ENCODE results near the gene ZNF595. TPM values are rescaled to one million over a fixed set of nuclear protein-coding genes. Genes with fewer than 3 reads are reported as not detected.
"Not testable (repeated sequence)": the region's sequence is repeated elsewhere in the genome, so short reads cannot be mapped to it uniquely, and the experiment has no call there.

Gene ZNF595
- total RNA-seq = 17.7 and 23.8 TPM in 2 replicates

DNA sequence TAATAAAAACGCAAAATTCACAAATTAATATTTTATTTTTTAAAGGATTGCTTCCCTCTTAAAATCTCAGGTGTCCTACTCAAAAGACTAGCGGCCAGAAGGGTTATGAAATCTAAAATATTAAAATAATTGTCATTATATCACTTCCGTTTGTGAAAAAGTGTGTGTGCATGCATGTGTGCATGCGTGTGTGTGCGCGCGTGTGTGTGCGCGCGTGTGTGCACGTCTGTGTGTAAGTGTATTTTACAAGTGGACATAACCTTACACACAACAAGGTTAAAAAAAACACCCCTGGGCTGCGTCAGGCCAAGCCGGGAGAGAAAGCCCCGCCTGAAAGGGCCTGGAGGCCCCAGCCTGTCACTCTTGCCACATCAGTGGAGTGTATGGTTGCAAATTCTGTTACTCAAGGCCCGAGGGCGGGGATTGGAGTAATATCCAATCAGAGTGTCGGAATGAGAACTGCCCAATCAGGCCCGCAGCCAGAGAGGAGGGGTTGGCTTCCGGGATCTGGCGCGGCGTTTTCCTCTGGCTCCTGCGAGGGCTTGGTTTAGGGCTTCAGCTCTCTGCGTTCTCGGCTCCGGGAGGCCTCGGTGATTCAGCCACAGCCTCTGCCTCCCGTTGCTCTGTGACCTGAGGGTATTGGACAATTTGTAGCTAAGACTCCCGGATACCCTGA is at the start of gene ZNF595:
ZNF595 (plus strand) TSS at position 518 of the 676 bp plus-strand sequence. CDS start 168 bp downstream, outside the sequence.
- H3K4me3 ChIP-seq (ENCODE audit: low read depth, low read length) = peak within 1 kb of the TSS; percentile 51
- not testable (repeated sequence) for DNase-seq (ENCODE audit: low read depth)

DNA sequence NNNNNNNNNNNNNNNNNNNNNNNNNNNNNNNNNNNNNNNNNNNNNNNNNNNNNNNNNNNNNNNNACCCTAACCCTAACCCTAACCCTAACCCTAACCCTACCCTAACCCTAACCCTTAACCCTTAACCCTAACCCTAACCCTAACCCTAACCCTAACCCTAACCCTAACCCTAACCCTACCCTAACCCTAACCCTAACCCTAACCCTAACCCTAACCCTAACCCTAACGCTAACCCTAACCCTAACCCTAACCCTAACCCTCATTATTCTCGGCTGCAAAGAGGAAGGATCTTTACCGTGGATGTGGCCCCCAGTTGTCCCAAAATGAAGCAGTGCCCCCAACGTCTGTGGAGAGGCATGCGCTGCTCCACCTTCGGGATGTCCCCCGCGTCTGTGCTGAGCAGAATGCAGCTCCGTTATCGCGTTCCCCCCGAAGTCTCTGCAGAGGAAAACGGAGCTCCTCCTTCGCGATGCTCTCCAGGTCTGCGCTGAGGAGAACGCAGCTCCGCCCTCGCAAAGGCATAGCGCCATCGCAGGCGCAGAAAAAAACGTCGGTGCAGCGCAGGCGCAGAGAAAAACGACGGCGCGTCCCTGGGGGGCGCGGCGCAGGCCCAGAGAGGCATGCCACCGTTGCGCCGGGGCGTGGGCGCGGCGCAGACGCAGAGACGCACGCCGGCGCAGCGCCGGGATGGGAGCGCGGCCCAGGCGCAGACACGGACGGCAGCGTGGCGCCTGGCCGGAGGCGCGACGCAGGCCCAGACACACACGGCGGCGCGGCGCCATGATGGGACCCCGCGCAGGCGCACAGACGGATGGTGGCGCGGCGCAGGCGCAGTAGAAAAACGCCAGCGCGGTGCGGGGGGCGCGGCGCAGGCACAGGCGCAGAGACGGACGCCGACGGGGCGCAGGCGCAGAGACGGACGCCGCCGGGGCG is 42.9 kb upstream of the ZNF595 start:
- peak; percentile 50 for DNase-seq (ENCODE audit: low read depth)
- H3K4me3 ChIP-seq (ENCODE audit: low read depth, low read length) = peak overlapping the region; percentile 39

DNA sequence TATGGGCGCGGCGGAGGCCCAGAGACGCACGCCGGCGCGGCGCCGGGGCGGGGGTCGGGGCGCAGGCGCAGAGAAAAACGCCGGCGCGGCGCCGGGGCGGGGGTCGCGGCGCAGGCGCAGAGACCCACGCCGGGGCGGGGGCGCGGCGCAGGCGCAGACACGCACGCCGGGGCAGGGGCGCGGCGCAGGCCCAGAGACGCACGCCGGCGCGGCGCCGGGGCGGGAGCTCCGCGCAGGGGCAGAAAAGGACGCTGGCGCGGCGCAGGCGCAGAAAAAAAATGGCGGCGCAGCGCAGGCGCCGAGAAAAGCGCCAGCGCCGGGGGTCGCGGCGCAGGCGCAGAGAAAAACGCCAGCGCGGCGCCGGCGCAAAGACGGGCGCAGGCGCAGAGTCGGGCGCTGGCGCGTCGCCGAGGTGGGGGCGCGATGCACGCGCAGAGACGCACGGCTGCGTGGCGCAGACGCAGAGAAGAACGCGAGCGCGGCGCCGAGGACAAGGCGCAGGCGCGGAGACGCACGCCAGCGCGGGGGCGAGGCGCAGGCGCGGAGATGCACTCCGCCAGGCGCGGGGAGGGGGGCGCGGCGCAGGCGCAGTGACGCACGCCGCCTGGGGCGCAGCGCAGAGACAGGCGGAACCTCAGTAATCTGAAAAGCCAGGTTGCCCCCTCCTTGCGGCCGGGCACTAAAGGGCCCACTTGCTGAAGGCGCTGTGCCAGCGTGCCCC is 41.9 kb upstream of the ZNF595 start:
- peak overlapping the region; percentile 46 for H3K4me3 ChIP-seq (ENCODE audit: low read depth, low read length)
- peak; percentile 47 for DNase-seq (ENCODE audit: low read depth)

DNA sequence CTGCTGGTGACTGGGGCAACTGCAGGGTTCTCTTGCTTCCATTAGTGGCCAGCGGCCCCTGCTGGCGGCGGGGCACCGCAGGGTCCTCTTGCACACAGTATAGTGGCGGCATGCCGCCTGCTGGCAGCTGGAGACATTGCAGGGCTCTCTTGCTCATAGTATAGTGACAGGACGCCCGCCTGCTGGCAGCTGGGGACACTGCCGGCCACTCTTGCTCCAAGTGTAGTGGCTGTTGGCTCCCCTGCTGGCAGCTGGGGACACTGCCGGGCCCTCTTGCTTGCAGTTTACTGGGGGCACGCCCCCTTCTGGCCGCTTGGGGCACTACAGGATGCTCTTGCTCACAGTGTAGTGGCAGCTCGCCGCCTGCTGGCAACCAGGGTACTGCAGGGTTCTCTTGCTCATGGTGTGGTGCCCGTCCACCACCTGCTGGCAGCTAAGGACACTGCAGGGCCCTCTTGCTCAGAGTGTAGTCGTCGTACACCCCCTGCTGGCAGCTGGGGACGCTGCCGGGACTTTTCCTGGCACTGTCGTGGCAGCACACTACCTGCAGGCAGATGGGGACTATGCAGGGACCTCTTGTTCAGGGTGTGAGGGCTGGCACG is 41.2 kb upstream of the ZNF595 start:
- TF ChIP-seq, protein P1, sequence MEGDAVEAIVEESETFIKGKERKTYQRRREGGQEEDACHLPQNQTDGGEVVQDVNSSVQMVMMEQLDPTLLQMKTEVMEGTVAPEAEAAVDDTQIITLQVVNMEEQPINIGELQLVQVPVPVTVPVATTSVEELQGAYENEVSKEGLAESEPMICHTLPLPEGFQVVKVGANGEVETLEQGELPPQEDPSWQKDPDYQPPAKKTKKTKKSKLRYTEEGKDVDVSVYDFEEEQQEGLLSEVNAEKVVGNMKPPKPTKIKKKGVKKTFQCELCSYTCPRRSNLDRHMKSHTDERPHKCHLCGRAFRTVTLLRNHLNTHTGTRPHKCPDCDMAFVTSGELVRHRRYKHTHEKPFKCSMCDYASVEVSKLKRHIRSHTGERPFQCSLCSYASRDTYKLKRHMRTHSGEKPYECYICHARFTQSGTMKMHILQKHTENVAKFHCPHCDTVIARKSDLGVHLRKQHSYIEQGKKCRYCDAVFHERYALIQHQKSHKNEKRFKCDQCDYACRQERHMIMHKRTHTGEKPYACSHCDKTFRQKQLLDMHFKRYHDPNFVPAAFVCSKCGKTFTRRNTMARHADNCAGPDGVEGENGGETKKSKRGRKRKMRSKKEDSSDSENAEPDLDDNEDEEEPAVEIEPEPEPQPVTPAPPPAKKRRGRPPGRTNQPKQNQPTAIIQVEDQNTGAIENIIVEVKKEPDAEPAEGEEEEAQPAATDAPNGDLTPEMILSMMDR (IDR thresholded peaks at IDR 0.05; ENCODE audit: insufficient read depth, low read depth, low read length) = peak; percentile 40
- DNase-seq (ENCODE audit: low read depth) = peak; percentile 40

DNA sequence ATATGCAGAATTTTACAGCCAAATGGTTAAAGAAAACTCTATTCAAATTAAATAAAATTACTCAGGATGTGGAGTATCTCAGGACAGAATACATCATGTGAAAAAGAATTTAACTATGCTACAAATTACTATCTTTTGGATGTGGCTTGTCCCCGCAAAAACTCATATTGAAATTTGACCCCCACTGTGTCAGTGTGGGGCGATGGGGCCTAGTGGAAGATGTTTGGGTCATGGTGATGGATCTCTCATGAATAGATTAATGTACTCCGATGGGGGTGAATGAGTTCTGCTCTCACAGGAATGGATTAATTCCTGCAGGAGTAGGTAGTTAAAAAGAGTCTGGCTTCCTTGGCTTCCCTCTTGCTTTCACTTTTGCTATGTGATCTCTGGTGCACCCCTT is 35.0 kb upstream of the ZNF595 start:
- not testable (repeated sequence) for H3K4me3 ChIP-seq (ENCODE audit: low read depth, low read length); DNase-seq (ENCODE audit: low read depth)

More for the DNA sequence above, 41.2 kb upstream of the ZNF595 start:
- H3K4me3 ChIP-seq (ENCODE audit: low read depth, low read length) = peak overlapping the region; percentile 46

DNA sequence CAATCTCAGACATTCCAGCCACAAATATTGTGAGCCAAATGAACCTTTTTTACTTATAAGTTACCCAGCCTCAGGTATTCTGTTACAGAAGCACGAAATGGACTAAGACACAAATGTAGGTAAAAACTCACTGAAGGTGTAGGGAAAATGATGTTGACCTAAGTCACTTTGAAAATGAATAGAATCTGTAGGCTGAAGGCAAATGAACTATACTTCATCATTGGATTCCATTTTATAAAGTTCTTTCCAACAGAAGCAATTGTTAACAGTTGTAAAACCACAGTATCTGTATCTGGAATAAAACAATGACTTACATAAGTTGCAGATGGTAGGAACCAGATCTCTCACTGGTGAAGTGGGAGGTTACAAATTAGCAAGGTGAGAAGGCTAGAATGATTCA is 34.5 kb upstream of the ZNF595 start:
- DNase-seq (ENCODE audit: low read depth); H3K4me3 ChIP-seq (ENCODE audit: low read depth, low read length): not testable (repeated sequence)

DNA sequence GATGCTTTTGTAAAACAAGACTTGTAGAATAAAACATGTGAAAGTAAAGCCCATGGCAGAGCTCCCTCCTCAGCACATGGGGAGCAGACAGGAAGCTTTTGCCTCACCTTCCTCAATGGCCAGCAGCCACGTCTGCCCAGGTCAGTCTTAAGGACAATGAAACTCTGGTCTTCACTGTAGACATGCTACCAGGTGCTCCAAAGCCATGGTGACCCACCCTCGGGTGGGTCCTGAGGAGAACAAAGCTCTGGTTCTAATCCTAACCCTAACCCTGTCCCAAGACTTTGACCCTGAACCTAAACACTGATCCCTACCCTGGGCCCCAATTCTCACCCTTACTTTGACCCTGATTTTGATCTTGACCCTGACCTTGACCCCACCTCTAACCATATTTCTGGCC is 30.2 kb upstream of the ZNF595 start:
- DNase-seq (ENCODE audit: low read depth); H3K4me3 ChIP-seq (ENCODE audit: low read depth, low read length): not testable (repeated sequence)

DNA sequence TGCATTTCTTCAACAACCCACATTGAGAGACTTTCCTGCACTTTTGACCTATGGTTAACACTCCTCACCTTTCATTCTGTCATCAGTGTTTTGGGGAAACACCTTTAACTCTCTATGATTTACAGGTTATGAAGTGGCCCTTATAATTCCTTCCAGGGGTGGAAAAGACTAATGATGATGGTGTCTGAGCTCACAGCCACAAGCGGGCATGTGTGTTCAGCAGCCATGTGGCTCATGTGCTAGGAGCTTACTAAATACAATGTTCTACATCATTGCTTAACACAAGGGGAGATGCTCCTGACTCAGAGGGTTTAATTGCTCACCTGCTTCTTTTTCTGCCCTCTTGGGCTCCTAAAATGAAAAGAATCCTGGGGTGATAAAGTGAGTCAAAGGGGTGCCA is 28.8 kb upstream of the ZNF595 start:
- H3K4me3 ChIP-seq (ENCODE audit: low read depth, low read length); DNase-seq (ENCODE audit: low read depth): not testable (repeated sequence)

DNA sequence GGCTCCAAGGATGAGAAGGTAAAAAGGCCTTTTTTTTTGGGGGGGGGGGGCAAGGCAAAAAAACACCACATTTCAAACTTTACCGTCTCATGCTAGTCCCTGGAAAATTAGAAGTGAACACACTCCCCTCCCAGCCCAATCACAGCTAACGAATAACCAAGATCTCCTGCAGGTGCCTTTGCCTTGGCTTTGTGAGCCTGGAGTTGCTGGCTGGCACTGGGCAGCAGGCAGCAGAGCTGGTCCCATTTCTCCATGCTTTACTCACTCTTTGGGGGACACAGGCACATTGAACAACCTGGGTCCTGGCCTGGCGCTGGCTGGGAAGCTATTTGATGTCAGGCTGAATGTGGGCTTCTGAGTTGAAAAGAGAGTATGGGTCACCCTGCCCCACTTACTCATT is 25.6 kb upstream of the ZNF595 start:
- not testable (repeated sequence) for H3K4me3 ChIP-seq (ENCODE audit: low read depth, low read length); DNase-seq (ENCODE audit: low read depth)

DNA sequence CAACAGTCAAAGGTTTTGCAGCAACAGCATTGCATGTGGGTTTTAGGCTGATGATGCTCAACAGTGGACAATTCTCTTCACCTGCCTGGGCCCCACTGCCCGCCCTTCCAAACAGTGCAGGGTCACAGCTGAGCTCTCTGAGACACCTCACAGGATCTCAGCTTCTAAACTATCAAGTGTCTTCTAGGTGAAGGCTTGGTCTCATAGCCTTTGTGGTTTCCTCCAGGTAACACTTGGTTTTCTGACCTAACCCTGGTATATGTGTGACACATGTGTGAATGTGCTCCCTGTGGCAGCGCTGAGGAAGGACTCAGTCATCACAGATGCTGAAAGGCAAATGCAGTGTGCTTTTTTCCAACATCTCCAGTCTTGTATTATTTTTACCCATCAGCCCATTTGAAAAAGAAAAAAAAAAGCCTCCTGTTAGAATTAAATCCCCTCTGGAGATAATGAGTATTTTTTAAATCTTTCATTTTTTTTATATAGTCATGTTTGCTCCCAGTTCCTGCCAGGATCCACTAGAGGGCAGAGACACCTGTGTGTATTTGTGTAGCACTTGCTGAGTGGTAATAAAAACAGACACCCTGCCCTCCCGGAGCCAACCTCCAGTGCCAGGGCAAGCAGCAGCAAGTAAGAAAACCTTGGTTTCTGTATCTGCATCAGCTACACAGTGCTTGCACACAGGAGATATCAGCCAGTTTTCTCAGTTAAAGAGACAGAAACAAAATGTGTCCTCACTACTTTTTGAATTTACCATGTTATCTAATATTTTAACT is 24.2 kb upstream of the ZNF595 start:
- not testable (repeated sequence) for H3K4me3 ChIP-seq (ENCODE audit: low read depth, low read length); DNase-seq (ENCODE audit: low read depth)

DNA sequence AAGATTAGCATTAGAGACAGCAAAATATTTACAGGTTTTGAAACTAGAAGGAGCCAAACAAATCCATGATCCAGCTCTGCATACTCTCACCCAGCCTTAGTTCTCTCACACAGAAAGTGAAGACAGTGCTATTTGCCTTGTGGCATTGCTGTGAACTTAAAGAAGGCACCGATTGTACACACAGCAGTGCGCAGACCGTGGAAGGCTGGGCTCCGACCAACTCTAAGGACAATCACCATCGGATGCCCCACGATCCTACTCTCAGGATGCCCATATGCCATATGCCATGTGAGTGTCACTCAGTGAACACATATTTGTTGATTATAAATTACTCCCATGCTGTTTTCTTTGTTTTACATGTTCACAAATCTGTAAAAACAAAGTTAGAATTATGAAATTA is 19.8 kb upstream of the ZNF595 start:
- not testable (repeated sequence) for H3K4me3 ChIP-seq (ENCODE audit: low read depth, low read length); DNase-seq (ENCODE audit: low read depth)

DNA sequence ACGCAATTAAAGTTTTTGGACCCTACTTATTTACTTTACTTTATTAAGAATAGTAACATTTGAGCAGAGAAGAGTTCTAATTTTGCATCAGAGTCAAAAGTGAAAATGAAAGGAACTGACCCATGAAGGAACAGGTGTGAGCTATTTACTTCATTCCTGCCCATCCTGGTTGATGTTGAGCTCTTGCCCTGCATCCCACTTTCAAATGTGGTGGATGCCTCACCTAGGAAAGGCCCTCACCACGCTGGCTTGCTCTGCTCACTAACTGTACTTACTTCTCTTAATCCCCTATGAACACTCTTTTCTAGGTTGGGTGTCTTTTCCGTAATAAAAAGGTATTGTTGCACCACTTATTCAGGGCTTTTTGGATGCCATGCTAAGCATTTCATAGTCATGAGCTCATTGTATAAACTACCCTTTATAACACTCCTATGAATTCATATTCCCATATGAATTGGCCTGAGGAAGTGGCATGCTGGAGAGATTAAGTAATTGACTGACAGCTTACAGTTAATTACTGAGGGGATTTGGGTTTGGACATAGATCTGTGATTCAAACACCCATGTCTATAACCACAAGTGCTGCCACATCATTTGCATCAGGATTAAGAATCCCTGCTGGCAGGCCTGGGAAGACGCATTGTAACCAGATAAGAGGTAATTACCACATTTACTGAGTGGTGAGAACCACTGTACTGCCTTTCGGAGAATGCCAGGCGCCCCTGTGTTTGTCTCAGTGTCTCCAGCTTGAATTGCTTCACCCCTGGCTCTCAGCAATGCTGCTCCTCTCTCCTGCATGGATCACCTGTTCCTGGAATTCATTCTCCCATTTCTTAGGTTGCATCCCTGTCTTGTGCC is 16.3 kb upstream of the ZNF595 start:
- H3K4me3 ChIP-seq (ENCODE audit: low read depth, low read length); DNase-seq (ENCODE audit: low read depth): not testable (repeated sequence)

DNA sequence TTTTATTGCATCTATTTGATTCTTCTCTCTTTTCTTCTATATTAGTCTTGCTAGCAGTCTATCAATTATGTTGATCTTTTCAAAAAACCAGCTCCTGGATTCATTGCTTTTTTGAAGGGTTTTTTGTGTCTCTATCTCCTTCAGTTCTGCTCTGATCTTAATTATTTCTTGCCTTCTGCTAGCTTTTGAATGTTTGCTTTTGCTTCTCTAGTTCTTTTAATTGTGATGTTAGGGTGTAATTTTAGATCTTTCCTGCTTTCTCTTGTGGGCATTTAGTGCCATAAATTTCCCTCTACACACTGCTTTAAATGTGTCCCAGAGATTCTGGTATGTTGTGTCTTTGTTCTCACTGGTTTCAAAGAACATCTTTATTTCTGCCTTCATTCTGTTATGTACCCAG is 14.9 kb upstream of the ZNF595 start:
- not testable (repeated sequence) for H3K4me3 ChIP-seq (ENCODE audit: low read depth, low read length); DNase-seq (ENCODE audit: low read depth)

DNA sequence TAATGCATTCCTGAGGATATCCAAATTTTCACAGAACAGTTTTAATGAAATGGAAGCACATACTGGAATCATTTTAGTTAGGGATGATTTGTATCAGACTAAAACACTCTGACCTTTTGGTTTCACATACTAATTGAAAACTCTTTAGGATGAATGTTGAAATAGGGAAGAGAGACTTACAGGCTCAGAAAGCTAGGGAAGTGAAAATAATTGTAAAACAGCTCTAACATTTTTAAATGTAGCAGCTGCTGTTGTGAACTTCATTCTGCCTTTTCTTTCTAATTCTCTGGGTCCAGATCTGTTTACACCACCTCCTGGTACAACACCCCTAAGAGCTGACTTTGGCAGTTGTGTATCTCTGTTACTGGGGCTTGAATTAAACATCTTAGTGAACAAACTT is 9.7 kb upstream of the ZNF595 start:
- H3K4me3 ChIP-seq (ENCODE audit: low read depth, low read length); DNase-seq (ENCODE audit: low read depth): not testable (repeated sequence)

DNA sequence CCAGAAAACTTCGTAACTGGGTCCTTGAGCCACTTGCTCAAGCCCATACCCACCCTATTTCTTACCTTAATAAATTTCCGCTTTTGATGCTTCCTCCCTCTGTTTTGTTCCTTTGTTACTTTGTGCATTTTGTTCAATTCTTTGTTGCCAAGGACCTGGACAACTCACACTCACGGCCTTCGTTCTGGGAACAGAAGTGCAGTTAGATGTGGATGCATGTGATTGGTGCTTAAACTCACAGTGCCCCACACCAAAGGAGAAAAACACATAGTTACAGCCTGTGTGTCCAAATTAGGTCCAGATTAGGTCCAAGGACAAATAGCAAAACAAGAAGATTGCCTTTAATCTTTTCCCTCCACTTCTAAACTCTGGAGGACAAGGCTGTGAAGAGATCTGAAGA is 1.9 kb upstream of the ZNF595 start:
- not testable (repeated sequence) for DNase-seq (ENCODE audit: low read depth)

More for the DNA sequence above, 1.9 kb upstream of the ZNF595 start:
- H3K4me3 ChIP-seq (ENCODE audit: low read depth, low read length) = not testable (repeated sequence)
